Trophoblast cell (in vitro differentiated cells and primary cell): ENCODE measurements around the gene SSBP2.

Source experiments
- DNase-seq, 2 donors: peaks; one replicate each; pipeline ENCODE4 v3.0.0-alpha.2; 2016
- H2AFZ ChIP-seq: 2 replicates; pipeline ENCODE4 v1.6.1; 2013; ENCODE audit warnings: low read length, moderate library complexity, mild to moderate bottlenecking; ENCODE audit not compliant: insufficient read depth, poor library complexity
- H2AK5ac ChIP-seq: 2 replicates; pipeline ENCODE4 v1.6.1; 2013; ENCODE audit warnings: mild to moderate bottlenecking, low read length
- H2BK120ac ChIP-seq: 2 replicates; pipeline ENCODE4 v1.6.1; 2013; ENCODE audit warnings: low read length, mild to moderate bottlenecking, moderate library complexity; ENCODE audit not compliant: insufficient read depth, poor library complexity
- H2BK12ac ChIP-seq: 2 replicates; pipeline ENCODE4 v1.6.1; 2013; ENCODE audit warnings: mild to moderate bottlenecking, low read length, moderate library complexity
- H2BK5ac ChIP-seq: 2 replicates; pipeline ENCODE4 v1.6.1; 2013; ENCODE audit warnings: low read length, low read depth, moderate library complexity, mild to moderate bottlenecking; ENCODE audit not compliant: poor library complexity
- H3K14ac ChIP-seq: 2 replicates; pipeline ENCODE4 v1.6.1; 2013; ENCODE audit warnings: mild to moderate bottlenecking, low read length
- H3K18ac ChIP-seq: 2 replicates; pipeline ENCODE4 v1.6.1; 2013; ENCODE audit warnings: mild to moderate bottlenecking, low read length
- H3K23ac ChIP-seq: 2 replicates; pipeline ENCODE4 v1.6.1; 2013; ENCODE audit warnings: low read length
- H3K27ac ChIP-seq: 2 replicates; pipeline ENCODE4 v1.5.1; 2013; ENCODE audit warnings: low read depth, mild to moderate bottlenecking, inconsistent platforms, low read length, moderate library complexity
- H3K27me3 ChIP-seq: 2 replicates; pipeline ENCODE4 v1.6.1; 2013; ENCODE audit warnings: inconsistent platforms, mild to moderate bottlenecking, low read length, moderate library complexity; ENCODE audit not compliant: insufficient read depth
- H3K36me3 ChIP-seq, 2 experiments: 1 replicate in 1 of 2; 2 replicates in 1 of 2; pipeline ENCODE4 v1.6.1; 2013; ENCODE audit warnings: low read length in 2 of 2, mild to moderate bottlenecking in 2 of 2, moderate library complexity in 1 of 2; ENCODE audit not compliant: insufficient read depth in 2 of 2, control insufficient read depth in 1 of 2
- H3K4ac ChIP-seq: 2 replicates; pipeline ENCODE4 v1.6.1; 2013; ENCODE audit warnings: low read depth, mild to moderate bottlenecking, low read length, moderate library complexity
- H3K4me1 ChIP-seq, 2 experiments: 1 replicate in 1 of 2; 2 replicates in 1 of 2; pipeline ENCODE4 v1.6.1; 2013; ENCODE audit warnings: low read length in 2 of 2, mild to moderate bottlenecking in 2 of 2, moderate library complexity in 1 of 2; ENCODE audit not compliant: insufficient read depth in 2 of 2, control insufficient read depth in 1 of 2
- H3K4me2 ChIP-seq: 2 replicates; pipeline ENCODE4 v1.6.1; 2013; ENCODE audit warnings: inconsistent platforms, mild to moderate bottlenecking, low read length, moderate library complexity
- H3K4me3 ChIP-seq: 2 replicates; pipeline ENCODE4 v1.5.1; 2013; ENCODE audit warnings: mild to moderate bottlenecking, low read depth, low read length, inconsistent platforms
- H3K79me1 ChIP-seq: one replicate; pipeline ENCODE4 v1.6.1; 2013; ENCODE audit warnings: low read length
- H3K79me2 ChIP-seq: 2 replicates; pipeline ENCODE4 v1.6.1; 2013; ENCODE audit warnings: low read length, mild to moderate bottlenecking; ENCODE audit not compliant: control insufficient read depth, insufficient read depth, poor library complexity
- H3K9ac ChIP-seq: 2 replicates; pipeline ENCODE4 v1.6.1; 2013; ENCODE audit warnings: mild to moderate bottlenecking, low read length
- H3K9me3 ChIP-seq: 2 replicates; pipeline ENCODE4 v1.6.1; 2013; ENCODE audit warnings: low read depth, mild to moderate bottlenecking, control low read depth, inconsistent platforms, low read length; ENCODE audit not compliant: insufficient read depth
- H4K12ac ChIP-seq: 2 replicates; pipeline ENCODE4 v1.6.1; 2013; ENCODE audit warnings: low read depth, mild to moderate bottlenecking, low read length, moderate library complexity
- H4K8ac ChIP-seq: 2 replicates; pipeline ENCODE4 v1.6.1; 2013; ENCODE audit warnings: low read depth, mild to moderate bottlenecking, low read length, moderate library complexity
- H4K91ac ChIP-seq: one replicate; pipeline ENCODE4 v1.6.1; 2013; ENCODE audit warnings: low read depth, mild to moderate bottlenecking, low read length, moderate library complexity
- WGBS: extraction: QIAGEN DNeasy Blood & Tissue Kit; methylation state at CpG from one replicate; pipeline ENCODE4 v1.1.7; 2013; ENCODE audit warnings: missing lambda C conversion rate; ENCODE audit not compliant: insufficient read length, insufficient coverage; ENCODE audit errors: extremely low coverage; 5-methylcytosine and 5-hydroxymethylcytosine counted together

Gene SSBP2

GRCh38 chr5:81370912-81371311, 380.0 kb downstream of the SSBP2 start:
- H3K4me2 ChIP-seq, result no peak overlapping the region
- no peaks in the 10 kb centered on the region for H3K79me2 ChIP-seq
- H3K4ac ChIP-seq, result no peak overlapping the region
- no peak overlapping the region for H3K4me3 ChIP-seq
- H2BK120ac ChIP-seq, result no peak overlapping the region
- no peak for DNase-seq
- H2BK5ac ChIP-seq, result no peak overlapping the region
- no peaks in the 10 kb centered on the region for H3K36me3 ChIP-seq
- no peak overlapping the region for H3K18ac ChIP-seq
- H4K8ac ChIP-seq, result no peak overlapping the region
- no peak overlapping the region for H4K12ac ChIP-seq
- H4K91ac ChIP-seq, result no peak overlapping the region
- H3K23ac ChIP-seq, result no peak overlapping the region
- no peak overlapping the region for H3K27ac ChIP-seq
- no peak overlapping the region for H2AFZ ChIP-seq
- H2AK5ac ChIP-seq, result no peak overlapping the region
- no peaks in the 10 kb centered on the region for H3K9me3 ChIP-seq
- H3K9ac ChIP-seq, result no peak overlapping the region
- no peaks in the 10 kb centered on the region for H3K79me1 ChIP-seq
- H3K14ac ChIP-seq, result no peak overlapping the region
- H3K27me3 ChIP-seq, result no peaks in the 10 kb centered on the region
- H3K4me1 ChIP-seq, result no peaks in the 10 kb centered on the region
- H2BK12ac ChIP-seq, result no peak overlapping the region

GRCh38 chr5:81365541-81365940, 385.4 kb downstream of the SSBP2 start:
- H3K79me1 ChIP-seq, result no peaks in the 10 kb centered on the region
- no peak overlapping the region for H3K27ac ChIP-seq
- H4K8ac ChIP-seq, result no peak overlapping the region
- no peak overlapping the region for H3K23ac ChIP-seq
- H3K14ac ChIP-seq, result no peak overlapping the region
- H3K4me3 ChIP-seq, result no peak overlapping the region
- H3K36me3 ChIP-seq, result no peaks in the 10 kb centered on the region
- H3K9ac ChIP-seq, result no peak overlapping the region
- H3K79me2 ChIP-seq, result no peaks in the 10 kb centered on the region
- no peak overlapping the region for H2BK12ac ChIP-seq
- H3K27me3 ChIP-seq, result no peaks in the 10 kb centered on the region
- H3K9me3 ChIP-seq, result no peaks in the 10 kb centered on the region
- no CpG with 5 or more reads among the region's 5 CpGs for WGBS
- H2AK5ac ChIP-seq, result no peak overlapping the region
- H2BK5ac ChIP-seq, result no peak overlapping the region
- no peak overlapping the region for H4K12ac ChIP-seq
- H2BK120ac ChIP-seq, result no peak overlapping the region
- H2AFZ ChIP-seq, result no peak overlapping the region
- H4K91ac ChIP-seq, result no peak overlapping the region
- H3K18ac ChIP-seq, result no peak overlapping the region
- H3K4me2 ChIP-seq, result no peak overlapping the region
- no peak overlapping the region for H3K4ac ChIP-seq
- H3K4me1 ChIP-seq, result no peaks in the 10 kb centered on the region
- DNase-seq, result no peak

- H4K91ac ChIP-seq, result no peak overlapping the region
- no peak overlapping the region for H3K4me3 ChIP-seq
- H3K4me1 ChIP-seq, result no peaks in the 10 kb centered on the region
- no peak overlapping the region for H3K18ac ChIP-seq
- H3K79me1 ChIP-seq, result no peaks in the 10 kb centered on the region
- no peak overlapping the region for H2BK12ac ChIP-seq
- no peak overlapping the region for H2BK5ac ChIP-seq
- WGBS, result no CpG with 5 or more reads among the region's 4 CpGs
- no peak overlapping the region for H3K23ac ChIP-seq
- no peak for DNase-seq
- no peak overlapping the region for H3K4ac ChIP-seq
- no peak overlapping the region for H3K4me2 ChIP-seq
- no peak overlapping the region for H2BK120ac ChIP-seq
- no peak overlapping the region for H3K27ac ChIP-seq
- no peak overlapping the region for H4K12ac ChIP-seq
- H4K8ac ChIP-seq, result no peak overlapping the region
- H2AK5ac ChIP-seq, result no peak overlapping the region
- H3K14ac ChIP-seq, result no peak overlapping the region
- H3K27me3 ChIP-seq, result no peaks in the 10 kb centered on the region
- no peak overlapping the region for H2AFZ ChIP-seq
- no peaks in the 10 kb centered on the region for H3K9me3 ChIP-seq
- no peak overlapping the region for H3K9ac ChIP-seq
- H3K79me2 ChIP-seq, result no peaks in the 10 kb centered on the region
- H3K36me3 ChIP-seq, result no peaks in the 10 kb centered on the region
Measured at GRCh38 chr5:81363093-81363871, 387.6 kb downstream of the SSBP2 start.
